SU-DHL-6 (cell line): Measurements from ENCODE around the gene MT1G.

Source experiments
- H2AFZ ChIP-seq: fragments of 200-600 bp; sonication (generic); 2 replicates; pipeline ENCODE4 v1.6.1; 2014; ENCODE audit warnings: low read depth, mild to moderate bottlenecking, moderate library complexity, mixed read lengths, antibody characterized with exemption, low read length; ENCODE audit not compliant: severe bottlenecking
- H3F3A ChIP-seq: fragments of 200-600 bp; shearing (Covaris generic); 2 replicates; pipeline ENCODE4 v1.6.0; 2016; ENCODE audit warnings: antibody characterized with exemption, mild to moderate bottlenecking; ENCODE audit not compliant: insufficient read depth
- H3K27ac ChIP-seq: fragments of 200-600 bp; sonication (generic); 2 replicates; pipeline ENCODE4 v1.5.1; 2016; ENCODE audit warnings: low read depth, mild to moderate bottlenecking, low read length, moderate library complexity, mixed read lengths
- H3K27me3 ChIP-seq: fragments of 200-600 bp; sonication (generic), shearing (Covaris generic); 2 replicates; pipeline ENCODE4 v1.6.0; 2014; ENCODE audit warnings: mild to moderate bottlenecking, low read length
- H3K36me3 ChIP-seq: fragments of 200-600 bp; sonication (generic); 2 replicates; pipeline ENCODE4 v1.6.1; 2014; ENCODE audit warnings: mild to moderate bottlenecking, low read length, mixed read lengths
- H3K4me2 ChIP-seq: fragments of 300-600, 200-600 bp; shearing (Covaris generic), sonication (generic); 2 replicates; pipeline ENCODE4 v1.6.0; 2014; ENCODE audit warnings: low read length, low read depth, mild to moderate bottlenecking; ENCODE audit not compliant: poor library complexity, severe bottlenecking
- H3K4me3 ChIP-seq: fragments of 200-600 bp; sonication (generic); 2 replicates; pipeline ENCODE4 v1.5.1; 2014; ENCODE audit warnings: antibody characterized with exemption, low read length, mild to moderate bottlenecking, mixed read lengths; ENCODE audit not compliant: insufficient read depth, poor library complexity, severe bottlenecking
- H3K79me2 ChIP-seq: fragments of 200-600 bp; sonication (generic); 2 replicates; pipeline ENCODE4 v1.6.1; 2014; ENCODE audit warnings: mild to moderate bottlenecking, low read length, moderate library complexity; ENCODE audit not compliant: insufficient read depth
- H3K9ac ChIP-seq: fragments of 200-600 bp; sonication (generic); 2 replicates; pipeline ENCODE4 v1.7.0; 2014; ENCODE audit warnings: mild to moderate bottlenecking, low read length
- H3K9me2 ChIP-seq: fragments of 200-600 bp; sonication (generic); replicated peaks from 2 replicates; pipeline ENCODE4 v1.6.1; 2014; ENCODE audit warnings: low read length; ENCODE audit not compliant: insufficient read depth
- H3K9me3 ChIP-seq: fragments of 200-600 bp; sonication (generic); 2 replicates; pipeline ENCODE4 v1.6.1; 2014; ENCODE audit warnings: low read length, mixed read lengths; ENCODE audit not compliant: insufficient read depth
- H4K20me1 ChIP-seq: fragments of 200-600 bp; sonication (generic); 2 replicates; pipeline ENCODE4 v1.6.1; 2014; ENCODE audit warnings: low read depth, mild to moderate bottlenecking, antibody characterized with exemption, low read length, moderate library complexity, mixed read lengths
- EZH2phosphoT487 ChIP-seq: fragments of 200-600 bp; sonication (generic), shearing (Covaris generic); conservative IDR thresholded peaks from 2 replicates; pipeline ENCODE4 v1.6.1; 2018; ENCODE audit warnings: mild to moderate bottlenecking, antibody characterized with exemption, low read length, moderate library complexity, mixed read lengths
- TF ChIP-seq, protein P1 (sequence below): fragments of 200-600 bp; sonication (generic); IDR thresholded peaks from one replicate; pipeline ENCODE4 v1.5.1; 2017; ENCODE audit warnings: antibody characterized with exemption, mild to moderate bottlenecking, low read length, moderate library complexity; ENCODE audit not compliant: insufficient read depth, poor library complexity, severe bottlenecking

Gene MT1G

DNA sequence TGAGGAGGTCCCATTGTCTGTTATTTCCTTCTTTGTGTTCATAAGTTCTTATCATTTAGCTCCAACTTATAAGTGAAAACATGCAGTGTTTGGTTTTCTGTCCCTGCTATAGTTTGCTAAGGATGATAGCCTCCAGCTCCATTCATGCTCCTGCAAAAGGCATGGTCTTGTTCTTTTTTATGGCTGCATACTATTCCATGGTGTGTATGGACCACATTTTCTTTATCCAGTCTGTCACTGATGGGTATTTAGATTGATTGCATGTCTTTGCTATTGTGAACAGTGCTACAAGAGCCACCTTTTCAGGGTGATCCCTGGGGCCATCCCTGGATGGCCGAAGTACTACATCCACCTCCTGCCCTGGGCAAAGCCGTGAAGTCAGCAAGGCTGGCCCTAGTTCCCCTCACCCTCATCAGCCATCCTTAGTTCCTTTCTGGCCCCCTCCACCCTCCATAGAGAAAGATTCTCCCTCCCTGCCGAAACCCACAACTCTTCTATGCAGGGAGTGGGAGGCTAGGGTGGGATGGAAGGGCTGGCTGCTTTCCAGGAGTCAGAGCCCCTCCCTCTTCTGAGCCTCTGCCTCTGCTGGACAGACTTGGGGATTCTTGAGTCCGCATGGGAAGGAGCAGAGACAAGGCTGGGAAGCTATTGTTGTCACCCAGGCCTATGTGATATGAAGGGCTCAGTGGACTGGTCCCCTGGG, 22.7 kb upstream of the MT1G start:
- TF ChIP-seq EZH2phosphoT487, result no peak
- TF ChIP-seq, protein P1, sequence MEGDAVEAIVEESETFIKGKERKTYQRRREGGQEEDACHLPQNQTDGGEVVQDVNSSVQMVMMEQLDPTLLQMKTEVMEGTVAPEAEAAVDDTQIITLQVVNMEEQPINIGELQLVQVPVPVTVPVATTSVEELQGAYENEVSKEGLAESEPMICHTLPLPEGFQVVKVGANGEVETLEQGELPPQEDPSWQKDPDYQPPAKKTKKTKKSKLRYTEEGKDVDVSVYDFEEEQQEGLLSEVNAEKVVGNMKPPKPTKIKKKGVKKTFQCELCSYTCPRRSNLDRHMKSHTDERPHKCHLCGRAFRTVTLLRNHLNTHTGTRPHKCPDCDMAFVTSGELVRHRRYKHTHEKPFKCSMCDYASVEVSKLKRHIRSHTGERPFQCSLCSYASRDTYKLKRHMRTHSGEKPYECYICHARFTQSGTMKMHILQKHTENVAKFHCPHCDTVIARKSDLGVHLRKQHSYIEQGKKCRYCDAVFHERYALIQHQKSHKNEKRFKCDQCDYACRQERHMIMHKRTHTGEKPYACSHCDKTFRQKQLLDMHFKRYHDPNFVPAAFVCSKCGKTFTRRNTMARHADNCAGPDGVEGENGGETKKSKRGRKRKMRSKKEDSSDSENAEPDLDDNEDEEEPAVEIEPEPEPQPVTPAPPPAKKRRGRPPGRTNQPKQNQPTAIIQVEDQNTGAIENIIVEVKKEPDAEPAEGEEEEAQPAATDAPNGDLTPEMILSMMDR, result no peak
- no peaks in the 10 kb centered on the region for H3K9me2 ChIP-seq
- no peak overlapping the region for H3K4me2 ChIP-seq
- H3K9ac ChIP-seq, result no peak overlapping the region
- no peaks in the 10 kb centered on the region for H3K9me3 ChIP-seq
- H3K36me3 ChIP-seq, result no peaks in the 10 kb centered on the region
- H4K20me1 ChIP-seq, result no peaks in the 10 kb centered on the region
- H3K27me3 ChIP-seq, result no peaks in the 10 kb centered on the region
- no peak overlapping the region for H3K4me3 ChIP-seq
- H3K79me2 ChIP-seq, result no peaks in the 10 kb centered on the region
- no peak overlapping the region for H3K27ac ChIP-seq
- no peaks in the 10 kb centered on the region for H3F3A ChIP-seq
- H2AFZ ChIP-seq, result no peak overlapping the region

DNA sequence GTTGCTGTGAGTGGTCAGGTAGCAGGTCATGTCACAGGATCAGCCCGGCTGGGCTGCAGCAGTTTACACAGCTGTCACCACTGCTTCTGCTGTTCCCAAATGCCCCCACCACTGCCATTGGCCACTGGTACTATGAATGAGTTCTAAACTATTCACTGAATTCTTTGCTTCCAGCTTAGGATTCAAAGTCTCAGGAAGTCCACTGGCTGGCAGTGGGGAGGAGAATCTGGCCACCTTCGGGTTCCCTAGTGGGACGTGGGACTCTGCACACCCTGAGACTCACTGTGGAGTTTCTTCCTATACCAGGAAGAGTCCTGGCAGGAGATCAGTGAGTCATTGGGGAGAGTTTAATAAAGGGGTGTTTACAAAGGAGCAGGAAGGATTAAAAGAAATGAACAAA, 21.3 kb upstream of the MT1G start:
- Histone ChIP-seq H3F3A (no peaks in the 10 kb centered on the region), H4K20me1 (no peaks in the 10 kb centered on the region), H3K4me2 (no peak overlapping the region), H3K79me2 (no peaks in the 10 kb centered on the region), H3K9ac (no peak overlapping the region), H3K9me2 (no peaks in the 10 kb centered on the region), H3K4me3 (no peak overlapping the region), H3K9me3 (no peaks in the 10 kb centered on the region), H3K27ac (no peak overlapping the region), H3K36me3 (no peaks in the 10 kb centered on the region), H3K27me3 (no peaks in the 10 kb centered on the region), H2AFZ (no peak overlapping the region)
- no peak for TF ChIP-seq EZH2phosphoT487
- TF ChIP-seq, protein P1, result no peak

DNA sequence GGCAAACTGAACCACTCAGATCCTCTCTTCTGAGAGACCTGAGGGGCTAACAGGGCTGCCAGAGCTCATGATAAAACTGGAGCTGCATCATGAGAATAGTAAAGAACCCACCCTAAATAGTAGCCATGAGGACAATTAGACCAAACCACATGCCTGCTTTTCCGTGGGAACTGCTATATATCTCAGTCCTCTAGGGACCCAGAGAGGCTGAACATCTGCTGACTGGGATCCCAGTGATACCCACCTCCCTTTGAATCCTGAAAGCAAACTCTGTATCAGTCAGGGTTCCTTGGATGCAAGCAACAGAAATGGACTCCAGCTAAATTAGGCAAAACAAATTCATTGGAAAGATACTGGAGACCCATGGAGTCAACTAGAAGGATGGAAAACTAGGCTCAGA, 20.9 kb upstream of the MT1G start:
- Histone ChIP-seq H3F3A (no peaks in the 10 kb centered on the region), H3K36me3 (no peaks in the 10 kb centered on the region), H3K9me3 (no peaks in the 10 kb centered on the region), H3K9ac (no peak overlapping the region), H3K9me2 (no peaks in the 10 kb centered on the region), H3K4me2 (no peak overlapping the region), H3K79me2 (no peaks in the 10 kb centered on the region), H4K20me1 (no peaks in the 10 kb centered on the region), H3K4me3 (no peak overlapping the region), H2AFZ (no peak overlapping the region), H3K27ac (no peak overlapping the region), H3K27me3 (no peaks in the 10 kb centered on the region)
- TF ChIP-seq, protein P1, result no peak
- no peak for TF ChIP-seq EZH2phosphoT487
